ENCODE data around the gene DUSP28. TPM values are rescaled to one million over a fixed set of nuclear protein-coding genes. Genes with fewer than 3 reads are reported as not detected.

The DUSP28 gene
- total and polyA plus RNA-seq, 2 of the 8 experiments (the other 6 are each of a cell fraction or from before 2014, with no cell fraction given) = 2.1 to 2.3 TPM

- no peak for TF ChIP-seq KDM1A (IDR thresholded peaks at IDR 0.05; ENCODE audit: borderline replicate concordance, low read length)
Measured at GRCh38 chr2:240573071-240573515, 12.9 kb downstream of the DUSP28 start (continued).

All from H1 (cell line).